Measurements from ENCODE around the gene PLEKHH3. TPM values are rescaled to one million over a fixed set of nuclear protein-coding genes. Genes with fewer than 3 reads are reported as not detected.

The PLEKHH3 gene
- total RNA-seq, 1 experiment from 2014 or later = 26.2 TPM

DNA sequence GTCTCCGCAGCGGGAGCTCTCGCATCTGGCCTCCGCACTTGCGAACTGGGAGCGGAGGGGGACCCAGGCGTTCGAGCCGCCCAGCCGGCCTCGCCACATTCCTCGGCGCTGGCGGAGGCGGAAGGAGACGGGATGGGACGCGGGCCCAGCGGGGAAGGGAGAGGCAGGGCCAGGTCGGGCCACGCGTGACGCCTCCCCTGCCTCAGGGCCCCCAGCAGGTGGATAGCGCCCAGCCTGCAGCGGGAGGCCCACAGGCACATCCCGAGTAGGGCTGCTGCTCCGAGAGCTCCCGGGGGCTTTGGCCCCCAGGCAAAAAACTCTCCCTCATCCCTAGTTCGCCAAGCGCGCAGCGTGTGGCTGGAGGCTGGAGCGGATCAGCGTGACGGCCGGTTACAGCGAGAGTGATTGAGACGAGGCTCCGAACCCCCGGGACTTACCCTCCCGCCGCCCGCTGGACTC, 800 bp downstream of the PLEKHH3 start:
- intact Hi-C loops (cut with micrococcal nuclease; ENCODE audit: unreplicated experiment) = loop anchor here (5.0 kb wide), 1 partner anchor 86 kb away; the partner anchor contains the start of gene RAMP2
- H3K36me3 Mint-ChIP-seq (ENCODE audit: insufficient read depth, unreplicated experiment) = peaks cover 40% of the 10 kb centered on the region

DNA sequence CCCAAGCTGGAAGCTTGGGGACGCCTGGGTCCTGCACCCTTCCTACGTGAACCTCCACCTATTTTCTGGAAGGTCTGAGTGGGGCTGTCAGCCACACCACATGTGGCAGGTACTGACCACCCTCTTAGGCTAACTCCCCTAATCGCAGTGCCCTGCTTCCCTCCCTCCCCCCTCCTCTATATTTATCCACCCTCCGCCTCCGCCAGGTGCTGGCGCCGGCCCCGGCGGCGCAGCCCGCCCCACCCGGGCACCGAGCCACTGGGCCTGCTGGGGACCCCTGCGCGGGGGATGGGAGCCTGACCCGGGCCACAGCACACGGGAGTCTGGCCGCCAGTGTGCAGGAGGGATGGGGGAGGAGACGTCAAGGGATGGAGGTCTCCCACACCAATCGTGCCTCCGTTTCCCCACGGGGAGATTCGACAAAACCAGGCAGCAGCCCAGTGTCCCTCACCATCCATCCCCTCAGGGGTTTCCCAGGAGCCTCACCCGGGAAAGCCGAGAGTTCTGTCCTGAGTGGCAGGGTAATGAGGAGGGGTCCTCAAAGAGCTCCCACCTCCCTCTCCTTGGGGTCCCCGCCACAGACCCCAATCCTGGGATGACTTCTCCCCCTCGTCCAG, 1.3 kb downstream of the PLEKHH3 start:
- Mint-ChIP-seq H3K27me3 (ENCODE audit: insufficient read depth, unreplicated experiment) (no peaks in the 10 kb centered on the region), H3K27ac (ENCODE audit: unreplicated experiment) (peak overlapping the region; percentile 95), H3K4me1 (ENCODE audit: low read depth, unreplicated experiment) (no peaks in the 10 kb centered on the region)

More for the DNA sequence above, 800 bp downstream of the PLEKHH3 start:
- peak in 1 of 2 experiments; percentile 66 for DNase-seq
- peaks cover 2% of the 10 kb centered on the region for H3K36me3 ChIP-seq (ENCODE audit: control insufficient read depth, insufficient read depth, low read length)
- no peaks in the 10 kb centered on the region for H3K27me3 ChIP-seq (replicated peaks; ENCODE audit: control insufficient read depth, insufficient read depth, low read length)
- BruUV-seq (replicated peaks) = TSS peak; percentile 32
- H3K27ac Mint-ChIP-seq (ENCODE audit: unreplicated experiment) = peak overlapping the region; percentile 95
- peaks cover 26% of the 10 kb centered on the region for H3K4me1 ChIP-seq
- no peaks in the 10 kb centered on the region for H3K4me1 Mint-ChIP-seq (ENCODE audit: low read depth, unreplicated experiment)
- H3K9me3 Mint-ChIP-seq (ENCODE audit: unreplicated experiment) = no peaks in the 10 kb centered on the region
- peak overlapping the region; percentile 85 for H3K4me3 ChIP-seq (ENCODE audit: low read depth, low read length)
- ChIA-PET CTCF (interaction anchor here (0.6 to 2.1 kb wide), 7 partner anchors 17 to 291 kb away, joined by 3 to 21 read pairs (median 5); partner anchors contain the start of genes BECN1, RETREG3, TUBG1 and TUBG2), POLR2A (interaction anchor here (0.6 to 2.2 kb wide), 5 partner anchors 17 to 322 kb away, joined by 4 to 10 read pairs (median 8); partner anchors contain the start of genes PSMC3IP, RETREG3, RPL27 and TUBG1)
- peak overlapping the region; percentile 89 for H3K4me3 Mint-ChIP-seq (ENCODE audit: unreplicated experiment)
- no peaks in the 10 kb centered on the region for H3K9me3 ChIP-seq
- no peaks in the 10 kb centered on the region for H3K27me3 Mint-ChIP-seq (ENCODE audit: insufficient read depth, unreplicated experiment)
- TF ChIP-seq, protein P1, sequence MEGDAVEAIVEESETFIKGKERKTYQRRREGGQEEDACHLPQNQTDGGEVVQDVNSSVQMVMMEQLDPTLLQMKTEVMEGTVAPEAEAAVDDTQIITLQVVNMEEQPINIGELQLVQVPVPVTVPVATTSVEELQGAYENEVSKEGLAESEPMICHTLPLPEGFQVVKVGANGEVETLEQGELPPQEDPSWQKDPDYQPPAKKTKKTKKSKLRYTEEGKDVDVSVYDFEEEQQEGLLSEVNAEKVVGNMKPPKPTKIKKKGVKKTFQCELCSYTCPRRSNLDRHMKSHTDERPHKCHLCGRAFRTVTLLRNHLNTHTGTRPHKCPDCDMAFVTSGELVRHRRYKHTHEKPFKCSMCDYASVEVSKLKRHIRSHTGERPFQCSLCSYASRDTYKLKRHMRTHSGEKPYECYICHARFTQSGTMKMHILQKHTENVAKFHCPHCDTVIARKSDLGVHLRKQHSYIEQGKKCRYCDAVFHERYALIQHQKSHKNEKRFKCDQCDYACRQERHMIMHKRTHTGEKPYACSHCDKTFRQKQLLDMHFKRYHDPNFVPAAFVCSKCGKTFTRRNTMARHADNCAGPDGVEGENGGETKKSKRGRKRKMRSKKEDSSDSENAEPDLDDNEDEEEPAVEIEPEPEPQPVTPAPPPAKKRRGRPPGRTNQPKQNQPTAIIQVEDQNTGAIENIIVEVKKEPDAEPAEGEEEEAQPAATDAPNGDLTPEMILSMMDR (IDR thresholded peaks at IDR 0.05; ENCODE audit: insufficient read depth in 1 of 2, low read depth in 1 of 2, low read length in 1 of 2, severe bottlenecking in 1 of 2, unreplicated experiment in 1 of 2) = no peak

More for the DNA sequence above, 1.3 kb downstream of the PLEKHH3 start:
- TF ChIP-seq, protein P1 (IDR thresholded peaks at IDR 0.05; ENCODE audit: insufficient read depth in 1 of 2, low read depth in 1 of 2, low read length in 1 of 2, severe bottlenecking in 1 of 2, unreplicated experiment in 1 of 2) = no peak
- Histone ChIP-seq H3K27me3 (replicated peaks; ENCODE audit: control insufficient read depth, insufficient read depth, low read length) (no peaks in the 10 kb centered on the region), H3K4me1 (peaks cover 24% of the 10 kb centered on the region), H3K4me3 (ENCODE audit: low read depth, low read length) (peak overlapping the region; percentile 85), H3K36me3 (ENCODE audit: control insufficient read depth, insufficient read depth, low read length) (peaks cover 2% of the 10 kb centered on the region), H3K9me3 (no peaks in the 10 kb centered on the region)
- CTCF ChIA-PET = interaction anchor here (0.6 to 2.1 kb wide), 6 partner anchors 16 to 291 kb away, joined by 4 to 21 read pairs (median 8); partner anchors contain the start of genes BECN1, RETREG3, TUBG1 and TUBG2
- peak overlapping the region; percentile 89 for H3K4me3 Mint-ChIP-seq (ENCODE audit: unreplicated experiment)
- POLR2A ChIA-PET = interaction anchor here (1.5 to 2.2 kb wide), 3 partner anchors 16 to 323 kb away, joined by 6 to 8 read pairs (median 8); partner anchors contain the start of genes PSMC3IP, RPL27 and TUBG2
- no TSS peak for BruUV-seq (replicated peaks)
- intact Hi-C loops (cut with micrococcal nuclease; ENCODE audit: unreplicated experiment) = loop anchor here (5.0 kb wide), 1 partner anchor 87 kb away; the partner anchor contains the start of gene RAMP2
- peaks cover 46% of the 10 kb centered on the region for H3K36me3 Mint-ChIP-seq (ENCODE audit: insufficient read depth, unreplicated experiment)
- no peaks in the 10 kb centered on the region for H3K9me3 Mint-ChIP-seq (ENCODE audit: unreplicated experiment)
- no peak for DNase-seq

Measured in Caco-2 (cell line).